ENCODE results near the gene A1CF. TPM values are rescaled to one million over a fixed set of nuclear protein-coding genes. Genes with fewer than 3 reads are reported as not detected.

Gene A1CF
- total RNA-seq, 1 experiment from 2014 or later: not detected

DNA sequence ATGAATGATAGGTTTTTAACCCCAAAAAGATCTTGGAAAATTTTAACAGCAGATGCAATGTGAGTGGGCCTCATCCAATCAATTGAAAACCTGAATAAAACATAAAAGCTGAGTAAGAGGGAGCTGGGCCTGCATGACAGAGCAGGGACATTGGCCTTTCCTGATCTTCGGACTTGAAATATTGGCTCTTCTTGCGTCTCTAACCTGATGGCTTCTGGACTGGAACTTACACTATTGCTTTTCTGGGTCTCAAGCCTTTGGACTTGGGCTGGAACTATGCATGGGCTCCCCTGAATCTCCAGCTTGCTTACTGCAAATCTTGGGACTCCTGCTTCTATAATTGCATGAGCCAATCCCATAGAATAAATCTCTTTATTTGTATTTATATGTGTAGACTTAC lies 9.0 kb downstream of the A1CF start:
- Mint-ChIP-seq H3K27ac (ENCODE audit: unreplicated experiment) (no peak overlapping the region), H3K4me1 (ENCODE audit: low read depth, unreplicated experiment) (peaks cover 16% of the 10 kb centered on the region), H3K4me3 (ENCODE audit: low read depth, unreplicated experiment) (no peak overlapping the region), H3K9me3 (ENCODE audit: low read depth, unreplicated experiment) (no peaks in the 10 kb centered on the region), H3K36me3 (ENCODE audit: insufficient read depth, unreplicated experiment) (no peaks in the 10 kb centered on the region), H3K27me3 (ENCODE audit: unreplicated experiment) (no peaks in the 10 kb centered on the region)
- CTCF ChIA-PET: no interaction called here
- TF ChIP-seq, protein P1, sequence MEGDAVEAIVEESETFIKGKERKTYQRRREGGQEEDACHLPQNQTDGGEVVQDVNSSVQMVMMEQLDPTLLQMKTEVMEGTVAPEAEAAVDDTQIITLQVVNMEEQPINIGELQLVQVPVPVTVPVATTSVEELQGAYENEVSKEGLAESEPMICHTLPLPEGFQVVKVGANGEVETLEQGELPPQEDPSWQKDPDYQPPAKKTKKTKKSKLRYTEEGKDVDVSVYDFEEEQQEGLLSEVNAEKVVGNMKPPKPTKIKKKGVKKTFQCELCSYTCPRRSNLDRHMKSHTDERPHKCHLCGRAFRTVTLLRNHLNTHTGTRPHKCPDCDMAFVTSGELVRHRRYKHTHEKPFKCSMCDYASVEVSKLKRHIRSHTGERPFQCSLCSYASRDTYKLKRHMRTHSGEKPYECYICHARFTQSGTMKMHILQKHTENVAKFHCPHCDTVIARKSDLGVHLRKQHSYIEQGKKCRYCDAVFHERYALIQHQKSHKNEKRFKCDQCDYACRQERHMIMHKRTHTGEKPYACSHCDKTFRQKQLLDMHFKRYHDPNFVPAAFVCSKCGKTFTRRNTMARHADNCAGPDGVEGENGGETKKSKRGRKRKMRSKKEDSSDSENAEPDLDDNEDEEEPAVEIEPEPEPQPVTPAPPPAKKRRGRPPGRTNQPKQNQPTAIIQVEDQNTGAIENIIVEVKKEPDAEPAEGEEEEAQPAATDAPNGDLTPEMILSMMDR (IDR thresholded peaks at IDR 0.05; ENCODE audit: unreplicated experiment): no peak
- BruUV-seq (replicated peaks): no TSS peak
- DNase-seq: no peak
- intact Hi-C loops (cut with micrococcal nuclease; ENCODE audit: unreplicated experiment): no loop called here

DNA sequence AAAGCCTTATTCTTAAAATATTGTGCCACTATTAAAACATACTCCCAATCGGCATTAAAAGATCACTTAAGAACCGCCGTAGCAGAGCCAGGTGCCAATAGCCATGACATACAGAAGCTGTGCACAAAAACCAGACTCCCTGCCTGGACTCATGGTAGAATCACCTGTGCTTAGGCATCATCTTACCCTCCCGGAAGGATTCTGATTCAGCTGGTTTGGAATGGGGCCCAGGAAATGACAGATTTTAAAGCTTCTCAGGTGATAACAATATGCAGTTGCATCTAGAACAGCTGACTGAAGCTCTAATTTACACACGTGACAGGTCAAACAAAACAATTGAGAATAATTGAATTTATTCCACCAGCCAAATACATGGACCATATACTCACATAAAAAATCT lies 10.7 kb downstream of the A1CF start:
- BruUV-seq (replicated peaks): no TSS peak
- Mint-ChIP-seq H3K9me3 (ENCODE audit: low read depth, unreplicated experiment) (no peaks in the 10 kb centered on the region), H3K4me1 (ENCODE audit: low read depth, unreplicated experiment) (peaks cover 16% of the 10 kb centered on the region), H3K27ac (ENCODE audit: unreplicated experiment) (no peak overlapping the region), H3K36me3 (ENCODE audit: insufficient read depth, unreplicated experiment) (no peaks in the 10 kb centered on the region), H3K4me3 (ENCODE audit: low read depth, unreplicated experiment) (no peak overlapping the region), H3K27me3 (ENCODE audit: unreplicated experiment) (no peaks in the 10 kb centered on the region)
- DNase-seq: peak; percentile 46
- TF ChIP-seq, protein P1 (IDR thresholded peaks at IDR 0.05; ENCODE audit: unreplicated experiment): no peak
- intact Hi-C loops (cut with micrococcal nuclease; ENCODE audit: unreplicated experiment): no loop called here
- CTCF ChIA-PET: interaction anchor here (0.6 kb wide), 1 partner anchor 466 kb away, joined by 5 read pairs; no protein-coding TSS in a partner anchor

- CTCF ChIA-PET: no interaction called here
- H3K27me3 Mint-ChIP-seq (ENCODE audit: unreplicated experiment): no peaks in the 10 kb centered on the region
- H3K4me3 Mint-ChIP-seq (ENCODE audit: low read depth, unreplicated experiment): no peak overlapping the region
- intact Hi-C loops (cut with micrococcal nuclease; ENCODE audit: unreplicated experiment): no loop called here
- TF ChIP-seq, protein P1 (IDR thresholded peaks at IDR 0.05; ENCODE audit: unreplicated experiment): no peak
- no peak overlapping the region for H3K27ac Mint-ChIP-seq (ENCODE audit: unreplicated experiment)
- no TSS peak for BruUV-seq (replicated peaks)
- no peak for DNase-seq
- H3K4me1 Mint-ChIP-seq (ENCODE audit: low read depth, unreplicated experiment): no peaks in the 10 kb centered on the region
- no peaks in the 10 kb centered on the region for H3K9me3 Mint-ChIP-seq (ENCODE audit: low read depth, unreplicated experiment)
- no peaks in the 10 kb centered on the region for H3K36me3 Mint-ChIP-seq (ENCODE audit: insufficient read depth, unreplicated experiment)
These were observed 19.1 kb downstream of the A1CF start for GRCh38 chr10:50866317-50866716.

DNA sequence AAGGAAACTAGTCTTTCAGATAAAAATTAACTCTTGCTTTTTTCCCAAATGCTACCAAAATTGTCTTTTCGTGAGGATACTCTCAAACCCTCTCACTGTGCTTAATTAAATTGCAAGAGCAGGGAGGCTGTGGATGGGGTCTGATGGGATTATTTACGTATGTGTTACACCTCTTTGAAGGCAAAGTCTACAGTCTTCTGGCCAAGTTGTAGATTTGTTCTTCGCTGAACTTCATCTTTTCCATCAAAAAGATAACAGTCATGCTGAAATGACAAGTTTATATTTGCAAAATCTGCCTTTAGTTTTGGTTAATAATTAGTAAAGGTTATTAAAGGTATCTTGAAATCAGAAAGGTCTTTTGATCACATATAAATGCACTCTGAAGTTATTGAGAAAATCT lies 22.7 kb downstream of the A1CF start:
- H3K27ac Mint-ChIP-seq (ENCODE audit: unreplicated experiment): no peak overlapping the region
- TF ChIP-seq, protein P1 (IDR thresholded peaks at IDR 0.05; ENCODE audit: unreplicated experiment): no peak
- no peak overlapping the region for H3K4me3 Mint-ChIP-seq (ENCODE audit: low read depth, unreplicated experiment)
- H3K36me3 Mint-ChIP-seq (ENCODE audit: insufficient read depth, unreplicated experiment): no peaks in the 10 kb centered on the region
- CTCF ChIA-PET: no interaction called here
- no peak for DNase-seq
- no peaks in the 10 kb centered on the region for H3K9me3 Mint-ChIP-seq (ENCODE audit: low read depth, unreplicated experiment)
- no TSS peak for BruUV-seq (replicated peaks)
- H3K27me3 Mint-ChIP-seq (ENCODE audit: unreplicated experiment): no peaks in the 10 kb centered on the region
- H3K4me1 Mint-ChIP-seq (ENCODE audit: low read depth, unreplicated experiment): peaks cover 5% of the 10 kb centered on the region
- intact Hi-C loops (cut with micrococcal nuclease; ENCODE audit: unreplicated experiment): no loop called here

Data from Calu3 (cell line).